GM12878 (cell line): ENCODE results near the gene SAP130. TPM values are rescaled to one million over a fixed set of nuclear protein-coding genes. Genes with fewer than 3 reads are reported as not detected.

ENCODE experiments used
- ATAC-seq: fragments of 200-7000 bp; cut with Tn5 transposase; 3 replicates; pipeline ENCODE4 v1.9.1; 2020; ENCODE audit warnings: mild to moderate bottlenecking, moderate library complexity
- Bru-seq: library from RNA; stranded (reverse); fragments of 400-500 nt; gene quantifications from one replicate; lab custom pipeline; 2021; lab: Mats Ljungman, UMichigan
- BruChase-seq, 2 experiments: library from RNA; stranded (reverse); fragments of 400-500 nt; gene quantifications; one replicate each; lab custom pipeline; 2021; lab: Mats Ljungman, UMichigan
- BruUV-seq: library from RNA; stranded (reverse); fragments of 400-500 nt; replicated peaks from 2 replicates; lab custom pipeline; 2021; lab: Mats Ljungman, UMichigan
- CTCF ChIA-PET: fragments of 300-600 bp; sonication (Branson Sonifier 250); formaldehyde crosslinking; extraction: SDS; loops from one replicate; lab custom pipeline; 2021; ENCODE audit warnings: inconsistent platforms; lab: Yijun Ruan, JAX
- POLR2A ChIA-PET: fragments of 350-600 bp; formaldehyde crosslinking; extraction: SDS; loops from one replicate; lab custom pipeline; 2021; ENCODE audit warnings: inconsistent platforms; lab: Charles Lee
- RAD21 ChIA-PET: fragments of 300-600 bp; sonication (Branson Sonifier 250); formaldehyde crosslinking; loops from one replicate; lab custom pipeline; 2023; ENCODE audit warnings: antibody characterized with exemption; ENCODE audit not compliant: unreplicated experiment; lab: Charles Lee
- SMC1A ChIA-PET: fragments of 300-600 bp; sonication (Branson Sonifier 250); formaldehyde crosslinking; loops from one replicate; lab custom pipeline; 2023; ENCODE audit not compliant: unreplicated experiment, uncharacterized antibody; lab: Charles Lee
- DNase-seq: peaks from one replicate; pipeline ENCODE4 v3.0.0-alpha.2; 2011; ENCODE audit warnings: low read depth, low spot score
- FAIRE-seq: peaks from 3 replicates; lab custom pipeline; 2011; peaks lifted over from hg19 to GRCh38; lab: Jason Lieb, UNC
- H2AFZ ChIP-seq: 2 replicates; pipeline ENCODE4 v1.6.0; 2011; ENCODE audit warnings: low read depth, low read length, control low read depth; ENCODE audit not compliant: control insufficient read depth
- H3K27ac ChIP-seq: 2 replicates; pipeline ENCODE4 v1.5.1; 2011; ENCODE audit warnings: control low read depth; ENCODE audit not compliant: control insufficient read depth, insufficient read depth
- H3K27me3 ChIP-seq, 2 experiments: replicated peaks in 1 of 2; 2 replicates each; pipeline versions ENCODE4 v1.6.0 to v1.6.1; 2011; ENCODE audit warnings: low read length in 1 of 2; ENCODE audit not compliant: control insufficient read depth in 2 of 2, insufficient read depth in 2 of 2
- H3K36me3 ChIP-seq, 2 experiments: 2 replicates each; pipeline ENCODE4 v1.5.1; 2011; ENCODE audit warnings: low read length in 1 of 2; ENCODE audit not compliant: control insufficient read depth in 2 of 2, insufficient read depth in 2 of 2
- H3K4me1 ChIP-seq: 2 replicates; pipeline ENCODE4 v1.6.1; 2011; ENCODE audit warnings: mild to moderate bottlenecking, low read length, moderate library complexity, mixed read lengths; ENCODE audit not compliant: control insufficient read depth, insufficient read depth
- H3K4me2 ChIP-seq: 2 replicates; pipeline ENCODE4 v1.6.0; 2011; ENCODE audit warnings: control low read depth; ENCODE audit not compliant: control insufficient read depth, insufficient read depth
- H3K4me3 ChIP-seq: fragments of 200-600 bp; sonication (generic); 2 replicates; pipeline ENCODE4 v1.5.1; 2016
- H3K79me2 ChIP-seq: 2 replicates; pipeline ENCODE4 v1.6.0; 2011; ENCODE audit warnings: low read length; ENCODE audit not compliant: control insufficient read depth, insufficient read depth
- H3K9ac ChIP-seq: 2 replicates; pipeline ENCODE4 v1.8.0; 2011; ENCODE audit warnings: low read length, control low read depth, mixed read lengths; ENCODE audit not compliant: control insufficient read depth, insufficient read depth
- H3K9me3 ChIP-seq: replicated peaks from 3 replicates; pipeline ENCODE4 v1.5.1; 2011; ENCODE audit warnings: mild to moderate bottlenecking, low read length; ENCODE audit not compliant: control insufficient read depth, insufficient read depth
- H4K20me1 ChIP-seq: 2 replicates; pipeline ENCODE4 v1.6.0; 2011; ENCODE audit not compliant: control insufficient read depth, insufficient read depth
- CREB1 ChIP-seq: IDR thresholded peaks from 2 replicates; pipeline ENCODE4 v1.6.1; 2012; ENCODE audit warnings: low read depth, mild to moderate bottlenecking, inconsistent platforms
- DPF2 ChIP-seq: fragments of 450-650 bp; IDR thresholded peaks from 2 replicates; pipeline ENCODE4 v1.6.1; 2017; ENCODE audit warnings: mild to moderate bottlenecking
- HDGF ChIP-seq: fragments of 450-650 bp; IDR thresholded peaks from 2 replicates; pipeline ENCODE4 v1.6.1; 2016; ENCODE audit warnings: antibody characterized with exemption
- NFYB ChIP-seq: IDR thresholded peaks from 2 replicates; pipeline ENCODE4 v1.6.1; 2011; ENCODE audit warnings: low read depth, mild to moderate bottlenecking, low read length, improper control_type of control experiment, moderate library complexity; ENCODE audit not compliant: insufficient read depth
- NR2C1 ChIP-seq: fragments of 450-650 bp; IDR thresholded peaks from 2 replicates; pipeline ENCODE4 v1.6.1; 2017; ENCODE audit warnings: antibody characterized with exemption, mild to moderate bottlenecking, moderate library complexity
- POLR2A ChIP-seq: IDR thresholded peaks from 2 replicates; pipeline ENCODE4 v1.6.1; 2011; ENCODE audit warnings: low read depth, mild to moderate bottlenecking, low read length
- RB1 ChIP-seq: fragments of 450-650 bp; formaldehyde crosslinking; IDR thresholded peaks from 2 replicates; pipeline ENCODE4 v1.6.1; 2017; ENCODE audit warnings: mild to moderate bottlenecking, borderline replicate concordance
- RELA ChIP-seq: fragments of 450-650 bp; IDR thresholded peaks from 2 replicates; pipeline ENCODE4 v1.8.0; 2014; ENCODE audit warnings: borderline replicate concordance; ENCODE audit not compliant: partially characterized antibody
- RUNX3 ChIP-seq: IDR thresholded peaks from 2 replicates; pipeline ENCODE4 v1.6.1; 2012; ENCODE audit warnings: low read length, inconsistent platforms
- SMARCA5 ChIP-seq: fragments of 450-650 bp; IDR thresholded peaks from 2 replicates; pipeline ENCODE4 v1.6.1; 2017; ENCODE audit warnings: mild to moderate bottlenecking
- WGBS: methylation state at CpG from one replicate; pipeline ENCODE4 v1.1.6; 2016; ENCODE audit warnings: low lambda C conversion rate; ENCODE audit not compliant: insufficient replicate concordance, insufficient coverage; ENCODE audit errors: missing lambda C conversion rate; 5-methylcytosine and 5-hydroxymethylcytosine counted together
- in situ Hi-C: fragments of 300-500 bp; cut with MboI; formaldehyde crosslinking; loops from 9 replicates; pipeline ENCODE4 v1.14.3; 2018; ENCODE audit warnings: mixed read lengths
- intact Hi-C: fragments of 100-400 bp; cut with micrococcal nuclease; formaldehyde crosslinking; loops from one replicate; pipeline ENCODE4 v1.14.2; 2022; ENCODE audit not compliant: unreplicated experiment
- long read RNA-seq, 2 experiments: library from polyadenylated mRNA; unstranded; transcript quantifications; one replicate each; pipeline ENCODE4 v2.0.0, GENCODE V29; 2019 to 2020
- polyA minus RNA-seq, 3 experiments: library from RNA; depleted of rRNA, polyadenylated mRNA; stranded (reverse); fragments of >200 nt; gene quantifications; 2 replicates each; pipeline ENCODE4 v1.2.3, GENCODE V29; 2011
- polyA plus RNA-seq, 11 experiments: library from polyadenylated mRNA; depleted of rRNA in 4 of 11; unstranded in 6 of 11; stranded (reverse) in 5 of 11; fragments of >200 nt; fragmentation: Nextera tagmentation in 4 of 11; fragmentation: Illumina TruSeq in 1 of 11; extraction: Ambion mirVana in 4 of 11; extraction: Trizol in 1 of 11; gene quantifications; 1 replicate in 1 of 11; 2 replicates in 10 of 11; pipeline versions ENCODE4 v1.2.1 to v1.2.3, GENCODE V29; 2011 to 2016; ENCODE audit warnings: inconsistent platforms in 2 of 11, missing spikeins in 2 of 11, low read depth in 1 of 11
- total RNA-seq, 4 experiments: library from RNA; depleted of rRNA in 3 of 4; stranded (reverse); fragments of >200 nt in 3 of 4; fragmentation: Illumina TruSeq in 1 of 4; extraction: Trizol in 1 of 4; gene quantifications; 2 replicates each; pipeline versions ENCODE4 v1.2.1 to v1.2.3, GENCODE V29; 2013 to 2021
- TF ChIP-seq, protein P1 (sequence below): fragments of 450-650 bp; conservative IDR thresholded peaks from 2 replicates; pipeline ENCODE4 v1.6.1; 2017; ENCODE audit warnings: mild to moderate bottlenecking, moderate library complexity
- TF ChIP-seq, protein P2 (sequence below): fragments of 450-650 bp; IDR thresholded peaks from 2 replicates; pipeline ENCODE4 v1.6.1; 2016; ENCODE audit warnings: mild to moderate bottlenecking, moderate library complexity, borderline replicate concordance

The SAP130 gene
- 16.3 and 21.7 TPM in 2 replicates for total RNA-seq (2013; cell fraction: nucleolus; rRNA removed)
- total RNA-seq (2014; rRNA removed) (4.4 and 5.6 TPM in 2 replicates), total RNA-seq (2014; rRNA removed; fragmentation: Illumina TruSeq; extraction: Trizol) (5.7 and 6.1 TPM in 2 replicates), total RNA-seq (2021) (26.2 and 26.9 TPM in 2 replicates), polyA plus RNA-seq (2011; rRNA removed) (3.0 and 12.5 TPM in 2 replicates), polyA plus RNA-seq (2014; fragmentation: Illumina TruSeq; extraction: Trizol) (16.8 and 20.5 TPM in 2 replicates), polyA plus RNA-seq (2014; fragmentation: Nextera tagmentation; extraction: Ambion mirVana) (1 to 10 TPM; 5.0 to 6.8 TPM), polyA plus RNA-seq (2014; rRNA removed) (7.3 and 9.7 TPM in 2 replicates), polyA plus RNA-seq (2016; fragmentation: Nextera tagmentation; extraction: Ambion mirVana) (10 to 100 TPM; 15.8 to 17.9 TPM), polyA minus RNA-seq (2011; rRNA and poly(A)+ RNA removed) (16.4 and 19.9 TPM in 2 replicates), Bru-seq, nascent RNA (percentile 67 among the genes with signal in this experiment), BruChase-seq, experiment 1, labeled RNA remaining after a 6-hour chase (percentile 68 among the genes with signal in this experiment), BruChase-seq, experiment 2, labeled RNA remaining after a 2-hour chase (percentile 70 among the genes with signal in this experiment)
- 8.0 TPM for polyA plus RNA-seq (2011; ENCODE audit: low read depth)
- polyA plus RNA-seq (2011; cell fraction: cytosol; rRNA removed): 6.5 and 10.8 TPM in 2 replicates
- 19.5 and 20.9 TPM in 2 replicates for polyA plus RNA-seq (2011; cell fraction: nucleus; rRNA removed)
- polyA plus RNA-seq (2012): 9.4 and 12.4 TPM in 2 replicates
- polyA minus RNA-seq (2011; cell fraction: cytosol; rRNA and poly(A)+ RNA removed): 7.8 and 8.2 TPM in 2 replicates
- 9.8 and 18.5 TPM in 2 replicates for polyA minus RNA-seq (2011; cell fraction: nucleus; rRNA and poly(A)+ RNA removed)
- long read RNA-seq, experiment 1, full-length matches to known transcripts: 1 of 3 reads
- long read RNA-seq, experiment 1, partial matches to known transcripts: 0 of 3 reads
- long read RNA-seq, experiment 1, other reads (novel, unspliced or antisense): 2 of 3 reads
- long read RNA-seq, experiment 2, partial matches to known transcripts: 4 of 8 reads
- long read RNA-seq, experiment 2, other reads (novel, unspliced or antisense): 4 of 8 reads

DNA sequence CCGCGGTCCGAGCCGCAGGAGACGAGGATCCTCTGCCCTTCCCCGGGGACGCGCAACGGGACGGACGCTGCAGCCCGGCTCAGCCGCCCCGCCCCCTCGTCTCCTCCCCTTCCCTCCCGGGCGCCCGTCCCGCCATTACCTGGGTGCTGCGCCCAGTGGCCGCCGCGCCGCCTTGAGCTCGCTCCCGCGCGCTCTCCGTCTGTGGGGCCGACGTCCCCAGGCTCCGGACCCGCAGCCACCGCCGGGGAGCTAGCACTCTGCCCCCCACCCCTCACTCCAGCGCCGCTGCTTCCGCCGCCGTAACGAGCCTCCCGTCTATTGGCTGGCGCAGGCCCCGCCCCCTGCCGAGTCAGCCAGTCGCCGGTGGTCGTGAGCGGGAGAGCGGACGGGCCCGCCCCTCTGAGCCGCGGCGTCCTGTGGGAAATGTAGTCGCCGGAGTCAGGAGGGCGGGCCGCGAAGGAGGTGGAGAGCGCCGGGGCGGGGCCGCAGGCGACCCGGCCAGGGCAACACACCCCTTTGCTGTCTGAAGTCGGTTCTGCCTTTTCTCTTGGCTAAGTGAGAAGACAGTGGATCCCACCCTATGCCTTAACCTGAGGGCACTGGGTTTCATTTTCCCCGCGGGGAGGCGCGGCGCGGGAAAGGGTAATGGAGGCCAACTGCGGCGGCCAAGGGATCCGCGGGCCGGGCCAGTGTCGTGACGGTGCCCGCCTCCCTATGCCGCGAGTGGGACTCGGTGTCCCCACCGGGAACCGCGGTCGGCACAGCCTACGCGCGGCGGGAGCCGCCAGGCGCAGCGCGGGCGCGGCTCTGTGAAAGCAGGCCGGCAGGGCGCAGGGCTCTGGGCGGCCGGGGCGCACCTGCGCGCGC lies at the start of gene SAP130:
SAP130 (minus strand) TSS at position 259 of the 867 bp plus-strand sequence. CDS start 1,767 bp downstream, outside the sequence.
- no TSS peak for BruUV-seq
- intact Hi-C loops (loop anchor here (1.0 to 5.0 kb wide), 3 partner anchors 64 to 326 kb away; partner anchors contain the start of genes POLR2D, SFT2D3 and UGGT1), in situ Hi-C loops (no loop called here)
- H3K9me3 ChIP-seq: peaks cover 6% of the 10 kb centered on the region
- DNase-seq (peak; percentile 71), ATAC-seq (peak; percentile 91), FAIRE-seq (peak; percentile 74)
- ChIA-PET RAD21 (interaction anchor here (0.8 kb wide), 1 partner anchor 63 kb away, joined by 3 read pairs; the partner anchor contains the start of gene UGGT1), CTCF (interaction anchor here (0.7 to 1.3 kb wide), 2 partner anchors 63 to 144 kb away, joined by 3 read pairs; partner anchors contain the start of gene UGGT1), POLR2A (interaction anchor here (0.6 to 0.9 kb wide), 2 partner anchors 10 to 17 kb away, joined by 3 read pairs; no protein-coding TSS in a partner anchor), SMC1A (interaction anchor here (1.0 to 1.2 kb wide), 3 partner anchors 63 to 172 kb away, joined by 3 read pairs; partner anchors contain the start of gene UGGT1)
- H3K4me2 ChIP-seq: peak within 1 kb of the TSS; percentile 89
- 2% methylated on average over 66 of the region's 106 CpGs for WGBS
- H2AFZ ChIP-seq: peak within 1 kb of the TSS; percentile 95
- H3K27ac ChIP-seq: peak within 1 kb of the TSS; percentile 73
- H3K79me2 ChIP-seq: peaks cover 15% of the 10 kb centered on the region
- H3K4me1 ChIP-seq: 0 out of 2 replicates have a peak, but pooled peaks cover 3% of the 10 kb centered on the region
- H3K9ac ChIP-seq: peak within 1 kb of the TSS; percentile 83
- H3K27me3 ChIP-seq: no peaks in the 10 kb centered on the region; a peak in 1 of 4 replicates
- H4K20me1 ChIP-seq: no peaks in the 10 kb centered on the region
- peak within 1 kb of the TSS; percentile 96 for H3K4me3 ChIP-seq
- H3K36me3 ChIP-seq: no peaks in the 10 kb centered on the region
- TF ChIP-seq RB1: peak; percentile 50; the same call in 1 of the 2 replicates
- peak; percentile 12; the same call in 1 of the 2 replicates for TF ChIP-seq NR2C1
- TF ChIP-seq, protein P1, sequence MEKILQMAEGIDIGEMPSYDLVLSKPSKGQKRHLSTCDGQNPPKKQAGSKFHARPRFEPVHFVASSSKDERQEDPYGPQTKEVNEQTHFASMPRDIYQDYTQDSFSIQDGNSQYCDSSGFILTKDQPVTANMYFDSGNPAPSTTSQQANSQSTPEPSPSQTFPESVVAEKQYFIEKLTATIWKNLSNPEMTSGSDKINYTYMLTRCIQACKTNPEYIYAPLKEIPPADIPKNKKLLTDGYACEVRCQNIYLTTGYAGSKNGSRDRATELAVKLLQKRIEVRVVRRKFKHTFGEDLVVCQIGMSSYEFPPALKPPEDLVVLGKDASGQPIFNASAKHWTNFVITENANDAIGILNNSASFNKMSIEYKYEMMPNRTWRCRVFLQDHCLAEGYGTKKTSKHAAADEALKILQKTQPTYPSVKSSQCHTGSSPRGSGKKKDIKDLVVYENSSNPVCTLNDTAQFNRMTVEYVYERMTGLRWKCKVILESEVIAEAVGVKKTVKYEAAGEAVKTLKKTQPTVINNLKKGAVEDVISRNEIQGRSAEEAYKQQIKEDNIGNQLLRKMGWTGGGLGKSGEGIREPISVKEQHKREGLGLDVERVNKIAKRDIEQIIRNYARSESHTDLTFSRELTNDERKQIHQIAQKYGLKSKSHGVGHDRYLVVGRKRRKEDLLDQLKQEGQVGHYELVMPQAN: peak; percentile 80
- peak; percentile 87 for TF ChIP-seq POLR2A
- peak; percentile 65; the same call in 1 of the 2 replicates for TF ChIP-seq NFYB
- TF ChIP-seq, protein P2, sequence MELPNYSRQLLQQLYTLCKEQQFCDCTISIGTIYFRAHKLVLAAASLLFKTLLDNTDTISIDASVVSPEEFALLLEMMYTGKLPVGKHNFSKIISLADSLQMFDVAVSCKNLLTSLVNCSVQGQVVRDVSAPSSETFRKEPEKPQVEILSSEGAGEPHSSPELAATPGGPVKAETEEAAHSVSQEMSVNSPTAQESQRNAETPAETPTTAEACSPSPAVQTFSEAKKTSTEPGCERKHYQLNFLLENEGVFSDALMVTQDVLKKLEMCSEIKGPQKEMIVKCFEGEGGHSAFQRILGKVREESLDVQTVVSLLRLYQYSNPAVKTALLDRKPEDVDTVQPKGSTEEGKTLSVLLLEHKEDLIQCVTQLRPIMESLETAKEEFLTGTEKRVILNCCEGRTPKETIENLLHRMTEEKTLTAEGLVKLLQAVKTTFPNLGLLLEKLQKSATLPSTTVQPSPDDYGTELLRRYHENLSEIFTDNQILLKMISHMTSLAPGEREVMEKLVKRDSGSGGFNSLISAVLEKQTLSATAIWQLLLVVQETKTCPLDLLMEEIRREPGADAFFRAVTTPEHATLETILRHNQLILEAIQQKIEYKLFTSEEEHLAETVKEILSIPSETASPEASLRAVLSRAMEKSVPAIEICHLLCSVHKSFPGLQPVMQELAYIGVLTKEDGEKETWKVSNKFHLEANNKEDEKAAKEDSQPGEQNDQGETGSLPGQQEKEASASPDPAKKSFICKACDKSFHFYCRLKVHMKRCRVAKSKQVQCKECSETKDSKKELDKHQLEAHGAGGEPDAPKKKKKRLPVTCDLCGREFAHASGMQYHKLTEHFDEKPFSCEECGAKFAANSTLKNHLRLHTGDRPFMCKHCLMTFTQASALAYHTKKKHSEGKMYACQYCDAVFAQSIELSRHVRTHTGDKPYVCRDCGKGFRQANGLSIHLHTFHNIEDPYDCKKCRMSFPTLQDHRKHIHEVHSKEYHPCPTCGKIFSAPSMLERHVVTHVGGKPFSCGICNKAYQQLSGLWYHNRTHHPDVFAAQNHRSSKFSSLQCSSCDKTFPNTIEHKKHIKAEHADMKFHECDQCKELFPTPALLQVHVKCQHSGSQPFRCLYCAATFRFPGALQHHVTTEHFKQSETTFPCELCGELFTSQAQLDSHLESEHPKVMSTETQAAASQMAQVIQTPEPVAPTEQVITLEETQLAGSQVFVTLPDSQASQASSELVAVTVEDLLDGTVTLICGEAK: peak; percentile 70; the same call in 1 of the 2 replicates
- peak; percentile 15 for TF ChIP-seq RELA
- no peak for TF ChIP-seq HDGF
- peak; percentile 72 for TF ChIP-seq CREB1
- no peak; the same call in 1 of the 2 replicates for TF ChIP-seq RUNX3
- 0 out of 2 replicates have a peak, but pooled peaks have one; percentile 60 for TF ChIP-seq SMARCA5
- peak; percentile 59; the same call in 1 of the 2 replicates for TF ChIP-seq DPF2
